Neural progenitor cell (in vitro differentiated cells): Measurements from ENCODE around the gene DOK1.

Experiments used
- CTCF ChIP-seq: fragments of 200-600 bp; sonication (generic); IDR thresholded peaks from 2 replicates; pipeline ENCODE4 v1.5.1; 2017; ENCODE audit warnings: antibody characterized with exemption, mild to moderate bottlenecking
- EZH2 ChIP-seq: fragments of 200-600 bp; sonication (generic); IDR thresholded peaks from 2 replicates; pipeline ENCODE4 v1.6.1; 2017; ENCODE audit warnings: antibody characterized with exemption, mild to moderate bottlenecking, moderate library complexity
- EZH2phosphoT487 ChIP-seq: fragments of 200-600 bp; sonication (generic); IDR thresholded peaks from 2 replicates; pipeline ENCODE4 v1.6.1; 2017; ENCODE audit warnings: antibody characterized with exemption

GRCh38 chr2:74525717-74526648 is 28.5 kb upstream of the DOK1 start, which contains the start of gene DQX1:
- TF ChIP-seq CTCF (no peak), EZH2 (no peak), EZH2phosphoT487 (no peak)
